Activated CD4-positive, alpha-beta T cell treated with anti-CD3 and anti-CD28 coated beads, Interleukin-10, Interleukin-2, amounts not matched to agents 100 ng/mL and 50 ng/mL, durations not matched to agents 16 hours and 8 hours (primary cell): ENCODE measurements around the gene MAST4.
"Not testable (repeated sequence)": the region's sequence is repeated elsewhere in the genome, so short reads cannot be mapped to it uniquely, and the experiment has no call there.

Experiments used
- DNase-seq: peaks from one replicate; pipeline ENCODE4 v3.0.0-alpha.2; 2020

MAST4 gene

DNA sequence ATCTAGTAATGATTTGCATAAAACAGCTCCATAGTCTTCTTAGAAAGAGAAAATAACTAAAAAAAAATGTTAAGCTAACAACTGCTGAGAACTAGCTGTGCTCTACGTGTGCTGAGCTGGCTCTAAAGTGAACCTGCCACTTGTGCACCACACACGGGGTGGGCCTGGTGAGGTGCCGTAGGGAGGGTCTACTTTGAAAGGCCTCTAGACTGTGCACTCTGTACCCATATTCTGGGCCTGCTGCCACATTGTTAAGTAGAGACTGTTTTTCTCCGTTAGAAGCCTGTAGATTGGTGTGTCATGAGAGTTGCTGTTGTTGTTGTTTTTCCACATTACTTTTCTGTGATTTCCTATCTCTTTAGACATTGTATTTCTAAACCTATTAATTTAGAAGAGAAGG is 506.5 kb downstream of the MAST4 start:
- no peak for DNase-seq

GRCh38 chr5:67104859-67105258 is 508.7 kb downstream of the MAST4 start:
- no peak for DNase-seq

DNA sequence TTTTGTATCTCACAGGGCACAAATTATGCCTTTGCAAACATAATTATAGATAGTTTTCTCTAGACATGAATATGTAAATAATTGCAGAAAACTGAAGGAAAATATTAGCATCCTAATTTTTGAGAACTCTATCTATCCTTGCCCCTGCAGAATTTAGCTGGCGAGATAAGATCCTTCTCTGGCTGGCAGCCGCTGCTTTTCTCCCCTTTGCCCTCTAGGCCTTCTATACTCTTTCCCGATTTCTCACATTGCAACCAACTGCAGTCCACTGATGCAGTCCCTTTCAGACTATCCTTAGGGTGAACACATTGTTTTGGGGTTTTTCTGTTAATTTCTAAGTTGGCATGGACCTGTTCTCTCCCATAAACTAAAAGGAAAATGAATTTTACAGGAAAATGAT is 509.1 kb downstream of the MAST4 start:
- no peak for DNase-seq

- no peak for DNase-seq
Measured at GRCh38 chr5:67106626-67107342, 510.6 kb downstream of the MAST4 start.

GRCh38 chr5:67111779-67112178 is 515.6 kb downstream of the MAST4 start:
- no peak for DNase-seq

DNA sequence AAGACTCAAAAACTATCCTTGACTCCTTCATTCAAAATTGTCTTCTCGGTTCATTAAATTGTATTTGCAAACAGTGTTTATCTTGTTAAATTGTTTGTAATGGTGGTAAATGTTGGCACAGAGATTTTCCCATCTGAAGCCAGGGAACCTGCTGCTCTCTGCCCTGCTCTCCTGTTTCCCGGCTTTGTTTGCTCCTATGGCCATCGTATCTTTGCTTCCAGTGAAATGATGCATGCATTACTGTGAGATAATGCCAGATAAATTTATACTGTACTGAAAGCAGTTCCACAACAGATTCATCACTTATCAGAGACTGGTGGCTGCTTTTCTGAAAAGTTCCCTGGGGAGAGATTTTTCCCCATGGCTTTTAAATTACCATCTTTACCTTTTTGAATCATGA is 519.1 kb downstream of the MAST4 start:
- DNase-seq, result no peak

GRCh38 chr5:67115817-67116216 is 519.6 kb downstream of the MAST4 start:
- DNase-seq, result no peak

- DNase-seq, result no peak
Measured at GRCh38 chr5:67118050-67118620, 521.9 kb downstream of the MAST4 start.

DNA sequence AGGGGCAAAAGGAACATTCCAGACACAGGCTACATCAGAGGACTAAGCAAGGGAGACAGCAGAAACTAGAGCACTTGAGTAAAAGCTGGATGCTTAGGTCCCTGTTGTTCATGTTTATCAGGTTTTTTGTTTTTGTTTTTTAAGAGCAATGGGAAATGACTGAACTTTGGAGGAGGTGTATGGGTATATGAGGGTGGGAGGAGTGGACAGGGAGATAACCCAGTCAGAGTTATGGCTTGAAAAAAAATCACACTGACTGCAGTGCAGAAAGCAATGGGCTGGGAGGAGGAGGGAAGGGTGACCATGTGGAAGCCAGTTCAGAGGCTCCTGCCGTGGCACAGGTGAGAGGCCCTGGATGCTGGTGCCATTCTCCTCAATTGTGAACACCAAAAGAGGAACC is 522.8 kb downstream of the MAST4 start:
- DNase-seq, result no peak

GRCh38 chr5:67120032-67120431 is 523.8 kb downstream of the MAST4 start:
- no peak for DNase-seq

DNA sequence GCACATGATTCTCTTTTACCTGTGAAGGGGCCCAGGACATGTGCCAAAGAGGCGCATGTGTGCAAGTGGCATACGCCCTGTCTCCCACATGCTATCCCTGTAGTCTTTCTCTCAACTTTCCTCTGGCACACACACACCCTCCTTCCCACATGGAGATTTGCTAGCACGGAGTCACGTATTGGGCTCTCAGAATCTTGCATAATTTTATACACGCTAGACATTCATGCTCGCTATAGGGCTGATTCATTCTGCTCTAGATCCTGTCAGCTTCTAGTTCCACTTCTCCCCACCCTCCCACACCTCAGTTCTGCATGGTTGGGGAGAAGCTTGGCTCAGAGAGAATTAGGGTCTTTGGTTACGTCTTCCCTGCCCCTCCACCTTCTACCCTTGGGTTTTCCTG is 527.6 kb downstream of the MAST4 start:
- no peak for DNase-seq

DNA sequence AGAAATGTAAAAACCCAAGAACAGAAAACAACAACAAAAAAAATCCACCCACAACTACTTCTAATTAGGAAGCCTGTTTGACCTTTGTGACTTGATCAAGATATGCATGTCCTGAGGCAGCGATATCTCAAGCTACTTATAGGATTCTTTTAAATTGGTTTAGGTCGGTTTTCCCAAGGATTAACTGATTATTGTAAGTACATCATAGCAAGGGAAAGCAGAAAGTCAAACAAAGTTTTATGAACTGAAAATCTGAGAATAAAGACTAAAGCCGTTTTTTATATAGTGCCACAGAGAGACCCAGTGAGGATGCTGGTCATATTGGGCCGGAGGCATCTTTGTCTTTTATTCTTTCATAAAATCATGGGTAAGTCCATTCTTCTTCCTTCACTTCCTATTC is 528.4 kb downstream of the MAST4 start:
- no peak for DNase-seq

DNA sequence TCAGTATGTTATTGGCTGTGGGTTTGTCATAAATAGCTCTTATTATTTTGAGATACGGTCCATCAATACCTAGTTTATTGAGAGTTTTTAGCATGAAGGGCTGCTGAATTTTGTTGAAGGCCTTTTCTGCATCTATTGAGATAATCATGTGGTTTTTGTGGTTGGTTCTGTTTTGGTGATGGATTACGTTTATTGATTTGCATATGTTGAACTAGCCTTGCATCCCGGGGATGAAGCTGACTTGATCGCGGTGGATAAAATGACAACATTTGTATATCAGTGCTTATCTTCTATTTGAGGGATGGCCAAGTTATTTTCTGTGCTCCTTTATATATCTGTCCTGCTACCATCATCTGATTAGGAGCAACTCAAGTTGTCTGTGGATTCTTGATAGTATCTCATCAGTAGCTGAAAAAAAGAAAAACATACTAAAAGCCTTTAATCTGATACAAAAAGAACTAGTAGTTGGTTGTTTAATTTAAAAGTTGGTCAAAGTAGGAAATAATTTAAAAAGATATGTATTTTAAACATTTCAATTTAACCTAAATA is 531.2 kb downstream of the MAST4 start:
- DNase-seq, result not testable (repeated sequence)

DNA sequence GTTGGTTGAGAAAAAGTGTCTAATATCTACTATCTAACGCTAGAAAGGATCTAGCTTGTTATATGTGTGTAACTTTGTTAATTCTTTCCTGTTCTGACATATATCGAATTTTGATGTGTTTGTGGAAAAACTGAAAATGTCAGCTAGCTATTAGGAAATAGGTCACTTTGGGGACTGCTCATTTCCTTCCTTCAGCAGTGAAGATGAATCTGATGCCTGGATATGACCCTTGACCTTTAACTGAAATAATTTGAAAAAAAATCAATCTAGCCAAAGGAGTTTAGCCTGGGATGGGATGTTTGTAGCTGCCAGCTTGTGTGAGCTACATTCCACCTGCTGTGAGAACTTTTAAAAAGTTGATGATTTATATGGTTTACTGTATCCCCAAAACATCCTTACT is 533.6 kb downstream of the MAST4 start:
- DNase-seq, result no peak

DNA sequence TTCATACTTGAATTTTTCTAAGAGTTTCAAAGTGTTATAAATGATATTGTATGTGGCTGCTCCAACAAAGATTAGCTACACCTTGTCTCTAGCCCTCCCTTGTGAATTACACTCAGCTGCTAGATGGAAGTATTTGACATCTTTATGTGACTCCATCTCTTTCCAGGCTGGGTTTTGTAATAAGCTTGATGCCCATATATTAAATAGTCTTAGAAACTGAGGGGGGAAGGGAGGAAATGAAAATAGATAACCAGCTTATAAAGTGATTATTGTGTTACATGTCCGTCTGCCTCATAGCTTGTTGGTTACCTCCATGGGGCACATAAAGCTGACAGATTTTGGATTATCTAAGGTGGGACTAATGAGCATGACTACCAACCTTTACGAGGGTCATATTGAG is 537.0 kb downstream of the MAST4 start:
- DNase-seq, result no peak

- DNase-seq, result no peak
Measured at GRCh38 chr5:67133776-67134175, 537.6 kb downstream of the MAST4 start.

- no peak for DNase-seq
Measured at GRCh38 chr5:67135381-67135984, 539.3 kb downstream of the MAST4 start.

DNA sequence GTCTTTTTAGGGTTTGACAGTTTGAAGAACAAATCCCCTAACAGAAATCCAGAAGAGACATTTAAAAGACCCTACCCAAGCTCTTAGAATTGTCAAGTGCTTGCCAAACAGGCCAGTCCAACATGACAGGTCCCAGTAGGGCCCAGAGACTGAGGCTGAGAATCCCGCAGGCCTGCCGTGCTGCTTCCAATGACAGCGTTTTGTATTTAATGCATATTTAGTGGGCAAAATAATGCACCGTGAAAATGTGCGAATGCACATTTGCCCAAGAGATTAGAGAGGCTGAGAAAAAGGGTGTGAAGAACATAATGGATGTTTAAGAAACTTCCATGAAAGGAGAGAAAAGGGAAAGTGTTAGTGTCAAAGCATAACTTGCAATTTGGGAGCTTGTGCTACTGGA is 542.8 kb downstream of the MAST4 start:
- no peak for DNase-seq

DNA sequence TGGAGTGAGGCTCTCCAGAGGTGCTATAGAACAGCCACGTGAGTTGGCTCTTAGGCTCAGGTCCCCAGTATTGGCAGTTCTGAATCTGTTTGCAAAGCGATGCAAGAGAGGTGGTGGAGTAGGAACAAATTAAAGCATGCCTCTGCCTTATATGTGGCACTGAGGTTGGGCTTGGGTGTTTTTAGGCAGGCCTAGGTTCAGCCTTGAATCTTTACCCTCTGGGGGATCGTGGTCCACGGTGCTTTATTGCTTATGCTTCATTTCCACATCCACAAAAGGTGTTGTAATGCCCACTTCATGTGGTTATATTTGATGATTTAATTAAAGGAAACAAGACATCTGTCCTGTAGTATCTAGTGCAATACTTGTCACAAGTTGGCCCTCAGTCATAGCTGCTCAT is 544.2 kb downstream of the MAST4 start:
- no peak for DNase-seq

DNA sequence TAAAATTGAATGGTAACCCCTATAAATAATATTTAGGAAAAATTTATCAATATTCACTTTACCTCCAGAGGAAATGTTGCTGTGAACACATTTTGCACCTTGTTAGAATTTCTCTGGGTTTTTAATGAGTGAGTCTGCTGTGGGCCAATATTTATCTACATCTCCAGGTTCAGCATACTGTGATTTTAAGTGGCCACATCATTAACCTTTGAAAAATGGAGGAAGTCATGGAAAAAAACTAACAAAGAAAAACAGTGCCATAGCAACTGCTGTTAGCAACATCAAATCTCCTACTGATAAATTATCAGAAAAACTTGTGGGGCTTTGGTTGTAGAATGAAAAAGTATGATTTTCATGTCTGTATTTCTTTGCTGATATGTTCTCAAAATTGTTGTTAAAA is 545.5 kb downstream of the MAST4 start:
- DNase-seq, result no peak

GRCh38 chr5:67142816-67143215 is 546.6 kb downstream of the MAST4 start:
- DNase-seq, result no peak

DNA sequence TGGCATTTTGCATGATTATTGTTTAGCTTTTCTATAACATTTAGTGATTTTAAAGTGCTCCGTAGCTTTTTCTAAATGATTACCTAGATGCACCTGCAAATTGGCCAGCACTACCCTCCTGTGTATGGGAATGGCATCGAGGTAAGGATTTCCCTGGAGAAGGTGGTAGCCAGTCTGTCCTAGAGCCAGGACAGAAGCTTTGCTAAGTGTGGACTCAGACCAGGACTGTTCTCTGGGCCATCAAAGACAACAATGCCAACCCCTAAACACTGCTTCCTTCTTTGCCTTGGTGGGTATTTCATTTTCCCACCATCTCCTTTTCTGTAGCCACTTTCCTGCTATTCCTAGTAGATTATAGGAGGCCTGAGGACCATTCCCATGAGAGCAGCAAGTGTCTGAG is 547.4 kb downstream of the MAST4 start:
- DNase-seq, result no peak

DNA sequence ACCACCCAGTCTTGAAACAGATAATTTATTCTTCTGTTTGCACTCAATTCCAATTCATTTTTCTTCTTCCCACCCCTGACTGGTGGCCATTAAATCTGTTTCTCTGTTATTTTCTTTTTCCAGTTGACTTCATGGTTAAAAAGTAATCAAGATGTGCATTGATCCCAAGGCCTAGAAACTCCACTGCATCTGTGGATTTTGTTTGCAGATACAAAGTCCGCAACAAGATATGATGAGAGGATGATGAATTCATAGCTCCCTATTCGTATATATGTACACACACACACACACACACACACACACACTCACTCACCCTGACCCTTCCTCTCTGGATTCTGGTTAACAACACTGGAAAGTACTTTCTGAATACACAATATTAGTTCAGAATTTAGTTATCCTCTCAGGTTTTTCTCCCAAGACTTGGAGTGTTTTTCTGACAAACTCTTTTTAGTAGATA is 548.0 kb downstream of the MAST4 start:
- no peak for DNase-seq

DNA sequence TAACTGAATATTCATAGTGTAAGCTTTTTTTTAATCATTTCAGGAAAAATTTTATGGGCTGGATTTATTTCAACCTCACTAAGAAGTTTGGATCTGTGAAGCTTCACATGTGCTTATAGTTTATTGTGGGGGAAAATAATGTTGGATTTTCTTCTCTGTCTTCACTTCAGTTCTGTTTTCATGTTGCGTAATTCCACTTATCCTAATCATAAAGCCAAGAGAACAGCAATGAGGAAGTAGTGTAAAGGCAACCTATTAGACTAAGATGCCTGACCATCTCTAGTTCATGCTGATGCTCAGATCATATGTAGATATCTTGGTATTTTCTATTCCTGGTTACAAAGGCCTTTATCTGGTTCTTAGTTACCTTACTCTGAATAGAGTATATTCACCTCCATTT is 550.4 kb downstream of the MAST4 start:
- no peak for DNase-seq
